ENCODE results near the gene XIAP.
A peak's percentile ranks its signal among the peaks of the same experiment; 100 is the strongest.

The XIAP gene

GRCh38 chrX:123960956-123961267, 101.1 kb downstream of the XIAP start:
- no peak for DNase-seq (ENCODE audit: low read depth in 2 of 2)

DNA sequence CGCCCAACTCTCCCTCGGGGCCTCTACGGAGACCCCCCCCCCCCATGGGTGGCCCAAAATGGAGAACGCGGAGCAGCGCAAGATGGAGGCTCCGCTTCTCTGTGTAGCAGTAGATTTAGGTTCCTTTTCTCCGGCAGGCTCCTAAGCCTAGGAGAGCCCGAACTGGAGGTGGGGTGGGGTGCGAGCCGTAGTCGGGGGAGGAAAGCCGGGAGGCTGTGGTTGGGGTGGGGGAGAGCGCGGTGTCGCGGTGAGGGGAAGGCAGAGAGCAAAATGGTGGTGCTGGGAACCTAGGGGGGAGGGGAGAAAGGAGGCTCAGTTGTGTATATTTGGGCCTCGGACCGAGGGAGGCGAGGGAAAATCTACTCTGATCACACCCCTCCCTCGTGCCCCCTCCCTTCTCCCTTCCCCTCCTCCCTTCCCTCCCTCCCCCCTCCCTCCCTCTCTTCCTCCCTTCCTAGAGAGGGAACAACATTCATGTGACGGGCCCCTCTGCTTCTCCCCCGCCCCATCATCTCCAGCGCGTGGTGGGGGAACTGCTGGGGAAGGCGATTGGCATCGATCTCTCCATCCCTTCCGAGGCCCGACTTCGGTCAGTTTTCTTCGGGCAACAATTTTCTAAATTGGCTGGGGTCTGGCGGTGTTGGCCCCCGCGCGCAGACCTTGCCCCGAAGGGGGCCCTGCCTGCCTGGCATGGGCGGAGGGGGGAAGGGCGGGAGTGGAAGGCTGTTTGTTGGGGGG, 101.6 kb downstream of the XIAP start, which contains the start of gene STAG2:
TSS of gene STAG2 (plus strand) at position 439 of the 738 bp plus-strand sequence. CDS start 60,922 bp downstream, outside the sequence.
- DNase-seq (ENCODE audit: low read depth in 2 of 2) = peak in 1 of 2 donors; percentile 20

DNA sequence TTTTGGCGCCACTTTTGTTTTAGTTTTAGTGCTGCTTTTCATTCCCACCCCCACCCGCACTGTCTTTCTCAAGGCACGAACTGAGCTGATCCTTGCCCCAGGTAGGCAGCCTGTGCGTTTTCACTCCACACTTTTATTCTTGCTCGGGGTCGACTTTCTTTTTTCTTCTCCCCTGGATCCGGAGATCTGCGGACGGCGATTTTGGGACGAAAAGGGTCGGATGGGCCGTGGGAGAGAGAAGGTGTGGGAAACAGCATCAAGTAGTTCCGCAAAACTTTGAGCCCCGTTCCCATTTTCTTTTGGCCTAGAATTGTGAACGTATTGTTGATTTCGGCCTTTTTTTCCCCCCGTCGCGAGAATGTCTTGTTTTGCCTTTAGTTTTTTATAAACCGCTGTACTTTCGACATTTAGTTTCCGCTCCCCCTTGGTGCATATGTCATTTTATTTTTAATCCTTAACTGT, 102.2 kb downstream of the XIAP start:
- no peak for DNase-seq (ENCODE audit: low read depth in 2 of 2)

- DNase-seq (ENCODE audit: low read depth in 2 of 2) = peak; percentile 52 to 59
Observed at GRCh38 chrX:123962794-123963373, 103.0 kb downstream of the XIAP start.
